Astrocyte (in vitro differentiated cells and primary cell): ENCODE results near the gene MUC6. TPM values are rescaled to one million over a fixed set of nuclear protein-coding genes. Genes with fewer than 3 reads are reported as not detected.

Experiments used
- DNase-seq: peaks from one replicate; pipeline ENCODE4 v3.0.0-alpha.2; 2010; ENCODE audit warnings: low read depth
- FAIRE-seq: peaks from 2 replicates; lab custom pipeline; 2011; peaks lifted over from hg19 to GRCh38; lab: Jason Lieb, UNC
- H2AFZ ChIP-seq: 2 replicates; pipeline ENCODE4 v1.6.0; 2012; ENCODE audit warnings: low read depth, low read length, inconsistent platforms
- H3K27ac ChIP-seq: 2 replicates; pipeline ENCODE4 v1.5.1; 2011; ENCODE audit warnings: low read depth, low read length, inconsistent platforms
- H3K27me3 ChIP-seq: 2 replicates; pipeline ENCODE4 v1.6.0; 2011; ENCODE audit warnings: low read length, inconsistent platforms; ENCODE audit not compliant: insufficient read depth
- H3K36me3 ChIP-seq: 2 replicates; pipeline ENCODE4 v1.5.1; 2011; ENCODE audit warnings: low read length, inconsistent platforms; ENCODE audit not compliant: insufficient read depth
- H3K4me1 ChIP-seq: 2 replicates; pipeline ENCODE4 v1.5.1; 2011; ENCODE audit warnings: low read length, inconsistent platforms; ENCODE audit not compliant: insufficient read depth
- H3K4me2 ChIP-seq: 2 replicates; pipeline ENCODE4 v1.6.0; 2012; ENCODE audit warnings: low read length, inconsistent platforms
- H3K4me3 ChIP-seq: 2 replicates; pipeline ENCODE4 v1.5.1; 2011; ENCODE audit warnings: low read depth, mild to moderate bottlenecking, low read length, inconsistent platforms; ENCODE audit not compliant: insufficient read depth
- H3K79me2 ChIP-seq: 2 replicates; pipeline ENCODE4 v1.6.0; 2012; ENCODE audit warnings: mild to moderate bottlenecking, low read length, inconsistent platforms; ENCODE audit not compliant: insufficient read depth
- H3K9ac ChIP-seq: 2 replicates; pipeline ENCODE4 v1.6.0; 2012; ENCODE audit warnings: mild to moderate bottlenecking, low read length, inconsistent platforms
- H3K9me3 ChIP-seq: 2 replicates; pipeline ENCODE4 v1.5.1; 2012; ENCODE audit warnings: low read depth, mild to moderate bottlenecking, low read length, inconsistent platforms; ENCODE audit not compliant: insufficient read depth
- H4K20me1 ChIP-seq: 2 replicates; pipeline ENCODE4 v1.6.0; 2012; ENCODE audit warnings: low read length, inconsistent platforms; ENCODE audit not compliant: insufficient read depth
- H3K27ac Mint-ChIP-seq: one replicate; pipeline ENCODE4 v1.8.0; 2021; ENCODE audit warnings: mild to moderate bottlenecking, mixed read lengths; ENCODE audit not compliant: unreplicated experiment
- H3K27me3 Mint-ChIP-seq: one replicate; pipeline ENCODE4 v1.8.0; 2021; ENCODE audit warnings: low read depth, mixed read lengths; ENCODE audit not compliant: unreplicated experiment
- H3K36me3 Mint-ChIP-seq: one replicate; pipeline ENCODE4 v1.8.0; 2021; ENCODE audit warnings: low read depth, mixed read lengths; ENCODE audit not compliant: unreplicated experiment
- H3K4me1 Mint-ChIP-seq: one replicate; pipeline ENCODE4 v1.8.0; 2021; ENCODE audit warnings: low read depth, mixed read lengths; ENCODE audit not compliant: unreplicated experiment
- H3K4me3 Mint-ChIP-seq: one replicate; pipeline ENCODE4 v1.8.0; 2021; ENCODE audit warnings: mild to moderate bottlenecking, moderate library complexity, mixed read lengths; ENCODE audit not compliant: unreplicated experiment
- H3K9me3 Mint-ChIP-seq: one replicate; pipeline ENCODE4 v1.8.0; 2021; ENCODE audit warnings: mild to moderate bottlenecking, mixed read lengths; ENCODE audit not compliant: unreplicated experiment
- CTCF ChIP-seq: IDR thresholded peaks from 2 replicates; pipeline ENCODE4 v1.5.1; 2011; ENCODE audit warnings: low read depth, mild to moderate bottlenecking, inconsistent platforms, low read length, moderate library complexity; ENCODE audit not compliant: insufficient read depth
- EZH2 ChIP-seq: IDR thresholded peaks from 2 replicates; pipeline ENCODE4 v1.6.1; 2012; ENCODE audit warnings: mild to moderate bottlenecking, low read length, inconsistent platforms; ENCODE audit not compliant: insufficient read depth
- total RNA-seq: library from RNA; stranded (reverse); gene quantifications from 2 replicates; pipeline ENCODE4 v1.2.1, GENCODE V29; 2021

Gene MUC6
- total RNA-seq, 1 donor from 2014 or later: not detected

- Histone ChIP-seq H3K79me2 (peaks cover 6% of the 10 kb centered on the region), H2AFZ (no peak overlapping the region), H3K9me3 (no peaks in the 10 kb centered on the region), H3K4me2 (no peak overlapping the region), H3K27ac (no peak overlapping the region), H3K9ac (no peak overlapping the region), H3K36me3 (peaks cover 6% of the 10 kb centered on the region), H3K27me3 (no peaks in the 10 kb centered on the region), H3K4me1 (no peaks in the 10 kb centered on the region), H4K20me1 (peaks cover 48% of the 10 kb centered on the region), H3K4me3 (no peak overlapping the region)
- Mint-ChIP-seq H3K36me3 (peaks cover 5% of the 10 kb centered on the region), H3K4me3 (no peak overlapping the region), H3K27me3 (no peaks in the 10 kb centered on the region), H3K4me1 (no peaks in the 10 kb centered on the region), H3K9me3 (no peaks in the 10 kb centered on the region), H3K27ac (no peak overlapping the region)
- TF ChIP-seq EZH2 (no peak), CTCF (no peak)
- FAIRE-seq (no peak), DNase-seq (no peak)
Observed at GRCh38 chr11:986952-987305, 49.6 kb downstream of the MUC6 start.

- DNase-seq: no peak
- Histone ChIP-seq H3K27me3 (no peaks in the 10 kb centered on the region), H3K27ac (no peak overlapping the region), H3K4me3 (no peak overlapping the region), H3K4me2 (no peak overlapping the region), H3K79me2 (peaks cover 6% of the 10 kb centered on the region), H4K20me1 (peaks cover 53% of the 10 kb centered on the region), H3K9ac (no peak overlapping the region), H3K9me3 (no peaks in the 10 kb centered on the region), H3K4me1 (no peaks in the 10 kb centered on the region), H2AFZ (no peak overlapping the region), H3K36me3 (peaks cover 6% of the 10 kb centered on the region)
- no peaks in the 10 kb centered on the region for H3K4me1 Mint-ChIP-seq
- H3K9me3 Mint-ChIP-seq: no peaks in the 10 kb centered on the region
- H3K27ac Mint-ChIP-seq: no peak overlapping the region
- H3K36me3 Mint-ChIP-seq: peaks cover 5% of the 10 kb centered on the region
- H3K27me3 Mint-ChIP-seq: no peaks in the 10 kb centered on the region
- H3K4me3 Mint-ChIP-seq: no peak overlapping the region
- no peak for TF ChIP-seq EZH2
- TF ChIP-seq CTCF: no peak
- no peak for FAIRE-seq
Observed at GRCh38 chr11:986270-986951, 50.1 kb downstream of the MUC6 start.

GRCh38 chr11:985848-986247 is 50.7 kb downstream of the MUC6 start:
- Histone ChIP-seq H3K27ac (no peak overlapping the region), H4K20me1 (peaks cover 53% of the 10 kb centered on the region), H3K9ac (no peak overlapping the region), H3K9me3 (no peaks in the 10 kb centered on the region), H3K79me2 (peaks cover 3% of the 10 kb centered on the region), H2AFZ (no peak overlapping the region), H3K4me2 (no peak overlapping the region), H3K4me1 (no peaks in the 10 kb centered on the region), H3K27me3 (no peaks in the 10 kb centered on the region), H3K36me3 (peaks cover 6% of the 10 kb centered on the region), H3K4me3 (no peak overlapping the region)
- DNase-seq (no peak), FAIRE-seq (no peak)
- TF ChIP-seq EZH2 (no peak), CTCF (no peak)
- Mint-ChIP-seq H3K4me1 (no peaks in the 10 kb centered on the region), H3K9me3 (no peaks in the 10 kb centered on the region), H3K27ac (no peak overlapping the region), H3K36me3 (peaks cover 5% of the 10 kb centered on the region), H3K4me3 (no peak overlapping the region), H3K27me3 (no peaks in the 10 kb centered on the region)
